ACC112 (cell line): Measurements from ENCODE around the gene PAQR4.

Source experiments
- H2AFZ ChIP-seq: fragments of 200-600 bp; sonication (generic); one replicate; pipeline ENCODE4 v1.6.0; 2017; ENCODE audit warnings: antibody characterized with exemption, low read length; ENCODE audit not compliant: unreplicated experiment
- H3K27ac ChIP-seq: fragments of 200-600 bp; sonication (generic); 2 replicates; pipeline ENCODE4 v1.5.1; 2014; ENCODE audit warnings: low read depth, mild to moderate bottlenecking, antibody characterized with exemption, low read length, moderate library complexity
- H3K27me3 ChIP-seq: fragments of 200-600 bp; sonication (generic); 2 replicates; pipeline ENCODE4 v1.6.1; 2014; ENCODE audit warnings: mild to moderate bottlenecking, antibody characterized with exemption, low read length, moderate library complexity, mixed read lengths; ENCODE audit not compliant: insufficient read depth
- H3K36me3 ChIP-seq: fragments of 200-600 bp; sonication (generic); 2 replicates; pipeline ENCODE4 v1.6.1; 2016; ENCODE audit warnings: mild to moderate bottlenecking, antibody characterized with exemption, low read length, moderate library complexity, mixed read lengths; ENCODE audit not compliant: insufficient read depth
- H3K4me1 ChIP-seq: fragments of 200-600 bp; sonication (generic); one replicate; pipeline ENCODE4 v1.6.1; 2016; ENCODE audit warnings: low read length, mixed read lengths; ENCODE audit not compliant: insufficient read depth, unreplicated experiment, control insufficient read depth
- H3K4me3 ChIP-seq: fragments of 200-600 bp; sonication (generic); 2 replicates; pipeline ENCODE4 v1.5.1; 2014; ENCODE audit warnings: mild to moderate bottlenecking, low read depth, low read length
- H3K79me2 ChIP-seq: fragments of 200-600 bp; sonication (generic); one replicate; pipeline ENCODE4 v1.6.0; 2016; ENCODE audit warnings: low read length; ENCODE audit not compliant: control insufficient read depth, unreplicated experiment, insufficient read depth

The PAQR4 gene

DNA sequence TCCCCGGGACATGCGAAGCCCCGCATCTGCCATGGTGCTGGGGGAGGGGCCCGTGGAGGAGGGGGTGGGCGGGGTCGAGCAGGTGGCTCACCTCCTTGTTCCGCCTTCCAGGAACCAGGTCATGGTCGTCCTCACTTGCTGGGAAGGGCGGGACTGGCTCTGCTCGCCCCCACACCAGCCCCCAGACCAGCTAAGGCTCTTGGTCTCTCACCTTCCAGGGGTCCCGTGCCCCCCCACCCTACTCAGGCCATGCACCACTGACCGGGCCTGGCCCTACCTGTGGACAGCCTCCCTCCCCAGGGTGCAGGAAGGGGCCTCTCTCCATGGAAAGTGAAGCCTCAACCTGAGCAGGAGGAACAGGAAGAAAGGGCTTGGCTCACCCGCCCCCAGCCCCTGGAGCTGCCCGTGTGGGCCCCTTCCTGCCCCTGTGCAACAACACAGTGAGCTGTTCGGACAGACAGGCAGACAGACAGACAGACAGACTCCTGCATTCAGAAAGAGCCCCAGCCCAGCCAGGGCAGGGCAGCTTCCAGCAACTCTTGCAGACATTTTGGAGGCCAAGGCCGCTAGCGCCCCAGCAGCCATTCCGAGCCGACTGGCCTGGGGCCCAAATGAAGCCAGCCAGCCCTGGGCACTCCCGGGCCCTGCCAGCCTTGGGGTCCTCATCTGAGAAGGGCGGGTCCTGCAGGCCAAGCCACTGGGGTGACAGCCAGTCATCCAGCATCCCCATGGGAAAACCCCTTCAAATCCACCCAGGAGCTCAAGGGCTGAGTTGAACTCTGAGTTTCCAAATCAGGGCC lies 13.2 kb upstream of the PAQR4 start:
- H3K36me3 ChIP-seq = no peaks in the 10 kb centered on the region
- H3K79me2 ChIP-seq = no peaks in the 10 kb centered on the region
- no peaks in the 10 kb centered on the region for H3K4me1 ChIP-seq
- no peak overlapping the region for H3K27ac ChIP-seq
- no peak overlapping the region for H3K4me3 ChIP-seq
- H2AFZ ChIP-seq = no peak overlapping the region
- H3K27me3 ChIP-seq = peaks cover 11% of the 10 kb centered on the region; the same call in 1 of the 2 replicates

DNA sequence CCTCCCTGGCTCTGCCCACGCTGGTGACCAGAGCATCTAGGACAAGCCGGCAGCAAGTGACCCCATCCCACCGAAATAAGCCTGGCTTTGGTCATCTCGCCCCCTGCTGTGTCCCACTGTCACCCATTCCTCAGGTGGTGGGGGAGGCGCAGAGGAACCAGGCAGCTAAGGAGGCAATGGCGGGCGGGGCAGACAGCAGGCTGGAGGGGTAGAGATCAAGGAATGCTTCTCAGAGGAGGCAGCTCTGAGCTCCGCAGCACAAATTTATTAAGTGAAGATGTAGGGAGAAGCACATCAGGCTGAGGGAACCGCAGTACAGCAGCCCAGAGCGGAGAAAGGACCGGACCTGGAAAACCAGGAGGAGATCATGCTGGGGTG lies 12.6 kb upstream of the PAQR4 start:
- H3K27me3 ChIP-seq = peaks cover 11% of the 10 kb centered on the region; the same call in 1 of the 2 replicates
- no peak overlapping the region for H3K27ac ChIP-seq
- no peaks in the 10 kb centered on the region for H3K4me1 ChIP-seq
- no peaks in the 10 kb centered on the region for H3K79me2 ChIP-seq
- no peak overlapping the region for H2AFZ ChIP-seq
- H3K36me3 ChIP-seq = no peaks in the 10 kb centered on the region
- no peak overlapping the region for H3K4me3 ChIP-seq

DNA sequence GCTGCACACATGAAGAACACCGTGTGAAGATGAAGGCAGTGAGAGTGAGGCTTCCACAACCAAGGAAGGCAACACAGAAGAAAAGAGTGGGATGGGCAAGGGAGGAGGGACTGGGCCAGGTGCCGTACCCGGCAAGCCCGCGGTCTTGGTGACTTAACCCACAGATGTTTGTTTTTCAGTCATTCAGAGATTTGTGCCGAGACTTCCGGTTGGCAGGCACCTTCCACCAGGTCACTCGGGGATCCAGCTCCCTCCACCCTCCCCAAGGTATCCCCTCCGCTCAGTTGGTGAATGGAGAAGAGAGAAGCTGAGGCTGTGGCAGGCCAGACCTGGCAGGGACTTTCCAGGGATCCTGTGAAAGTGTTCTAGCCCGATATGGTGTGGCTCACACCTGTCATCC lies 9.9 kb upstream of the PAQR4 start:
- no peak overlapping the region for H3K27ac ChIP-seq
- H3K27me3 ChIP-seq = peaks cover 30% of the 10 kb centered on the region
- no peaks in the 10 kb centered on the region for H3K36me3 ChIP-seq
- no peak overlapping the region for H2AFZ ChIP-seq
- no peak overlapping the region for H3K4me3 ChIP-seq
- H3K4me1 ChIP-seq = peaks cover 5% of the 10 kb centered on the region
- no peaks in the 10 kb centered on the region for H3K79me2 ChIP-seq

DNA sequence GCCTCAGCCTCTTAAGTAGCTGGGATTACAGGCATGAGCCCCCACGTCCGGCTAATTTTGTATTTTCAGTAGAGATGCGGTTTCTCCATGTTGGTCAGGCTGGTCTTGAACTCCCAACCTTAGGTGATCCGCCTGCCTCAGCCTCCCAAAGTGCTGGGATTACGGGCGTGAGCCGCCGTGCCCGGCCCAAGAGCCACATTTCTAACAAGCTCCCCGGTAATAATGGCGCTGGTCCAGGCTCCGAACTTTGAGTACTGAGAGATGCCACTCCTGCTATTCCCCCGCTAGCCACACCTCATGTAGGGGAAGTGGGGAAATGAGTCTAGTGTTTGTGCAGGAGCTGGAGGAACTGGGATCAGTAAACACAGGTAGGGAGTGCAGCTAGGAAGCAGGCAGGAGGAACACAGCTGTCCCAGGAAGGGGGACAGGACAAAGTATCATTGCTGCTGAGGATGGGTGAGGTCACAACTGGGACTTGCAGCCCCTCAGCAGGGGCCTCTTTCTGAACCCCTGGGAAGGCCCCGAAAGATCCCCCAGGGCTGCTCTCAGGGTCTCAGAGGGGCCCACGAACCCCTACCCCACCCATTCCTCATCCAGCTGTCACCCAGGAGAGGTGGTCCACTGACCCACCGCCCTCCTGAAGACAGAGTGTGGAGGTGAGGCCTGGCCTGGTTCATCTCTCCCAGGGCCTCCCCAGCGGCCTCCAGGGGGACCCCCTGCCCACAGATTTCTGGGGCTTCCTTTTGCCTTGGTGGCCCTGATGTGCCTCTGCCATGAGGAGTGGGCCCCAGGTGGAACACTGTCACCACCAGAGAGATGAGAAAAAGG lies 8.8 kb upstream of the PAQR4 start:
- Histone ChIP-seq H3K27me3 (peaks cover 33% of the 10 kb centered on the region), H3K79me2 (no peaks in the 10 kb centered on the region), H3K4me3 (no peak overlapping the region), H3K27ac (no peak overlapping the region), H3K36me3 (no peaks in the 10 kb centered on the region), H2AFZ (no peak overlapping the region), H3K4me1 (peaks cover 9% of the 10 kb centered on the region)

DNA sequence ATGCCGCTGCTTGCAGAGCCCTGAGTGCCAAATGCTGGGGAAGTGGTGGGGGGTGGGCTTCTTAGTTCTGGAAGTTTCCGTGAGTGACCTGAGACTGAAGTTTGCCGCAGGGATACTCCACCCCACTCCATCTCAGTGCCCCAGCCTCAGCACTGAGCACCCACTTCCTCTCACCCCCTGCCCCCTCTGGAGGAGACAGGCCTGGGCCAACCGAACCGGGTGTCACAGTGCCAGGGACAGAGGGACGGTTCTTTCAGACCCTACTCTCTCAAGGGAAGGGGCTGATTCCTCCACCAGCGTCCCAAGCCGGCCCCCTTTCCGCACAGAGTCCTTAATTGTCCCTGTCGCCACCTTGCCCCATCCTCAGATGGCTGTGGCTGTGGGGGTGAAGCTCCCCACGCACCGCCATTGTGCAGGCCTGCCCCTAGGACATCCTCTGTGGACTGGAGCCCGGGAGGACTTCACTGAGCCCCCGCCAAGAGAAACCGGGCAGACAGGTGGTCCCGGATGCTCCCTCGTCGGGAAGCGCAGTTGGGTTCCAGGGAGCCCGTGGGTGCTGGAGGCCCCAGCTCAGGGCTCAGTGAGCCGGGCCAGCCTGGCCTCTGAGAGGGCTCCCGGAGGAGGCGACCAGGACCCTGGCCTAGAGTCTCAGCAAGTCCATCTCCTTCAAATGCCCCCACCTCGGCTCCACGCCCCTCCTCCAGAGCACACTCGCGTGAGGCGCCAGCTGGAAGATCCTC lies 6.6 kb upstream of the PAQR4 start:
- H3K27ac ChIP-seq = no peak overlapping the region
- no peak overlapping the region for H2AFZ ChIP-seq
- no peaks in the 10 kb centered on the region for H3K79me2 ChIP-seq
- H3K4me1 ChIP-seq = peaks cover 9% of the 10 kb centered on the region
- no peaks in the 10 kb centered on the region for H3K36me3 ChIP-seq
- H3K27me3 ChIP-seq = peaks cover 47% of the 10 kb centered on the region
- no peak overlapping the region for H3K4me3 ChIP-seq

DNA sequence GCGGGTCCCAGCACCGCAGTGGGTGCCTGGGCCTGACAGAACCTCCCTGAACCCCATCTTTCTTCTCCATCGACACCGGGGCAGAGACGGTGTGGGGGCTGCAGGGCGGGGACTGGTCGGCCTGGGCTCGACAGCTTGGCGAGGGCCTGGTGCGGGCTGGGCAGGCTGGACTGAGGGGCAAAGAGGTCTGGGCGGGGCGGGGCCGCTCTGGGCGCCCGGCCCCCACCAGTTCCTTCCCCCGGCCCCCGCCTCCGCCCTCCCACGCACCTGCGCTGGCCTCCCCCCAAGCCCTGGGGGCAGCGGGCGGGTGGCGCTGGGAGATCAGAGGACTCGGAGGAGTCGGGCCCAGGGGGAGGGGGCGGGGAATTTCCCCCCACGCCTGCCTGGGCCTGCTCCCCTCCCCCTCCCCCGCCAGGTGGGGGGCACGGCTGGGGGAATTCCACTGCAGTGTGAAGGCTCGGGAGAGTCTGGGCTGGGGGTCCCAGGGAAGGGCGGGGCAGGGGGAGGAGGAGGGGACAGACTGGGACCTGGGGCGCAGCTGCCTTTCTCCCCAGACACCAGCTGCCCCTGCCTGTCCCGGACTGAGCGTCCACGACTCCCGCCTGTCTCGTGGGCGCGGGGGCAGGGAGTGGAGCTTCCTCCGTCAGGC lies 6.0 kb upstream of the PAQR4 start:
- H3K79me2 ChIP-seq = no peaks in the 10 kb centered on the region
- H3K4me1 ChIP-seq = peaks cover 10% of the 10 kb centered on the region
- no peak overlapping the region for H2AFZ ChIP-seq
- H3K4me3 ChIP-seq = peak overlapping the region; percentile 55
- H3K27me3 ChIP-seq = peaks cover 54% of the 10 kb centered on the region
- no peak overlapping the region for H3K27ac ChIP-seq
- no peaks in the 10 kb centered on the region for H3K36me3 ChIP-seq

DNA sequence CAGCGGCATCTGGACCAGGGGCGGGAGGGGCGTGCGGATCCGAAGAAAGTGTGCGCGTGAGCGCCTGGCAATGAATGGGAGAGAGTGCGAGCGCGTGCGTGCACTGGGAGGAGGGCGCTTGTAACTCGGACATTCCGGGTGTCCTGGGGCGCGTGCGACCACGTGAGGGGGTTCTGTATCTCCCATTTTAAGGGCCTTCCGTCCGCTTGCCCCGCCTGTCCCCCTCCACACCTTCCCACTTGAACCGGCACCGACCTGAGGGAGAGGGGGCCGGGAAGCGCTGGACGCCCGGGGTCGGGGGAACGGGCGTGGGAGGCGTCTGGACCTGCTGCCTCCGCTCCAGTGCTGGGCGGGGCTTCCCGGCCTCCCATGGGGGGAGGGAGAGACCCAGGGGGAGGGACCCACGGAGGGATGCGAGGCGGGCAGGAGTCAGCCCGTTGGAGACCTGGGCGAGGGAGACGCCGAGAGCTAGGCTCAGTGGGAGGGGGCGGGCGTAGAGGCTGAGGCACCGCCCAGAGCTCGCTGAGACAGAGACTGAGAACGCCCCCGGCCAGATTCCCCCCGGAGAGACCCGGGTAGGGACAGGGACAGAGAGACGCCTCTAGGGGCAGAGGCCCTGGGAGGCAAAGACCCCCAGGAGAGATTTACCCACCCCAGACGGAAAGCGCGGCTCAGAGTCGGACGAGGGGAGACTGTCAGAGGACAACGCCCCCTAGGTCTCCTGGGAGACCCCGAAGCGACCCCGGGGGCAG lies 5.2 kb upstream of the PAQR4 start, which contains the start of gene KREMEN2:
Gene KREMEN2 (plus strand): TSS at position 553 of the 752 bp plus-strand sequence. CDS start 246 bp downstream, outside the sequence.
- Histone ChIP-seq H3K4me3 (peak within 1 kb of the TSS; percentile 55), H3K27me3 (peaks cover 55% of the 10 kb centered on the region), H2AFZ (no peak within 1 kb of the TSS), H3K36me3 (no peaks in the 10 kb centered on the region), H3K4me1 (peaks cover 15% of the 10 kb centered on the region), H3K79me2 (no peaks in the 10 kb centered on the region), H3K27ac (no peak within 1 kb of the TSS)

DNA sequence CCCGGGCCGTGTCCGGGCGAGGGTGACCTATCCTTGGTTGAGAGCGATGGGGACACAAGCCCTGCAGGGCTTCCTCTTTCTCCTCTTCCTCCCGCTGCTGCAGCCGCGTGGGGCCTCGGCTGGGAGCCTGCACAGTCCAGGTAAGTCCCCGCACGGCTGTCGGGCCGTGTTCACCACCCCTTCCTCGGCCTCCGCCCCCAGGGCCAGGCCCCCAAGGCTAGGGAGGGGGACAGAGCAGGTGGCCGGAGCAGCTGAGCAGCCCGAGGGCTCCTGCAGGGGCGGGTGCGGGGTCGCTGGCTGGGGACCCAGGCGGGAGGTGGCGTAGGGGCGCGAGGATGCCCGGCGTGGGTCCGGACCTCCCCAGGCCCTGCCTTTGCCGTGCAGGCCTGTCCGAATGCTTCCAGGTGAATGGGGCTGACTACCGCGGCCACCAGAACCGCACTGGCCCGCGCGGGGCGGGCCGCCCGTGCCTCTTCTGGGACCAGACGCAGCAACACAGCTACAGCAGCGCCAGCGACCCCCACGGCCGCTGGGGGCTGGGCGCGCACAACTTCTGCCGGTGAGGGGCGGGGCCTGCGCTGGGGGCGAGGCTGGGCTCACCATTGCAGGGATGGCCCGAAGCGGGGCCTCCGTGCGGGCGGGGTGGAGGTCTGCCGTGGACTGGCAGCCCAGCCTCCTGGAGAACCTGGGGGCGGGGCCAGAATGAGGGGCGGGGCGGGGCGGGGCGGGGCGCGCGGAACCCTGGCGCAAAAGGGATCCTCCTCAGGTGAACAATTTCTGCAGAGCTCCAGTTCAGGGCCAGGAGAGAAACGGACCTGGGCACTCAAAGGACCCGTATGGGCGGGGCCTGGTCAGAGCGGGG lies 4.4 kb upstream of the PAQR4 start:
- Histone ChIP-seq H2AFZ (no peak overlapping the region), H3K27ac (no peak overlapping the region), H3K4me1 (peaks cover 15% of the 10 kb centered on the region), H3K79me2 (no peaks in the 10 kb centered on the region), H3K4me3 (peak overlapping the region; percentile 55; the same call in 1 of the 2 replicates), H3K27me3 (peaks cover 55% of the 10 kb centered on the region), H3K36me3 (no peaks in the 10 kb centered on the region)
